Heart left ventricle (tissue), 16 donors: ENCODE measurements around the gene TBC1D4. TPM values are rescaled to one million over a fixed set of nuclear protein-coding genes. Genes with fewer than 3 reads are reported as not detected.

Experiments used
- ATAC-seq, 4 donors: fragments of 200-7000 bp; cut with Tn5 transposase; one replicate each; pipeline ENCODE4 v1.9.1; 2020 to 2022; ENCODE audit warnings: moderate library complexity in 4 of 4, mild to moderate bottlenecking in 3 of 4, moderate number of reproducible peaks in 1 of 4
- DNase-seq, 5 donors: peaks; one replicate each; pipeline ENCODE4 v3.0.0-alpha.2; 2020
- H3K27ac ChIP-seq, 12 donors: fragments of 200-600 bp; sonication (generic) in 4 of 12; one replicate each; pipeline versions ENCODE4 v1.5.0 to v1.8.0; 2016 to 2022; ENCODE audit warnings: mild to moderate bottlenecking in 2 of 12
- H3K27me3 ChIP-seq, 9 donors: fragments of 200-600 bp; sonication (generic) in 2 of 9; one replicate each; pipeline versions ENCODE4 v1.5.1 to v1.8.0; 2016 to 2022; ENCODE audit warnings: mild to moderate bottlenecking in 3 of 9
- H3K36me3 ChIP-seq, 9 donors: fragments of 200-600 bp; sonication (generic) in 2 of 9; one replicate each; pipeline versions ENCODE4 v1.5.0 to v1.8.0; 2018 to 2022; ENCODE audit warnings: mild to moderate bottlenecking in 2 of 9
- H3K4me1 ChIP-seq, 12 donors: fragments of 200-600 bp; sonication (generic) in 4 of 12; one replicate each; pipeline versions ENCODE4 v1.5.0 to v1.8.0; 2016 to 2022; ENCODE audit warnings: mild to moderate bottlenecking in 3 of 12
- H3K4me3 ChIP-seq, 12 donors: fragments of 200-600 bp; sonication (generic) in 4 of 12; one replicate each; pipeline versions ENCODE4 v1.5.0 to v1.8.0; 2017 to 2022; ENCODE audit warnings: mild to moderate bottlenecking in 9 of 12, moderate library complexity in 4 of 12
- H3K9me3 ChIP-seq, 12 donors: fragments of 200-600 bp; sonication (generic) in 4 of 12; one replicate each; pipeline versions ENCODE4 v1.5.0 to v1.8.0; 2016 to 2022; ENCODE audit warnings: mild to moderate bottlenecking in 1 of 12
- POLR2A ChIP-seq, 2 donors: fragments of 450-650 bp; IDR thresholded peaks; one replicate each; pipeline ENCODE4 v1.6.1; 2017; ENCODE audit warnings: antibody characterized with exemption in 2 of 2, mild to moderate bottlenecking in 2 of 2, moderate library complexity in 2 of 2
- WGBS, 4 donors: extraction: QIAGEN DNeasy Blood & Tissue Kit in 2 of 4; methylation state at CpG; one replicate each; pipeline versions ENCODE4 v1.1.5 to v1.1.7; 2013 to 2018; 5-methylcytosine and 5-hydroxymethylcytosine counted together
- intact Hi-C, 10 donors: fragments of 100-400 bp; cut with DNase I; formaldehyde crosslinking; loops; one replicate each; pipeline versions ENCODE4 v1.11.1 to v1.14.2; 2022
- polyA plus RNA-seq, 2 donors: library from polyadenylated mRNA; stranded (reverse); fragments of 200-250 nt; gene quantifications; one replicate each; pipeline ENCODE4 v1.2.3, GENCODE V29; 2013
- total RNA-seq, 9 donors: library from RNA; depleted of rRNA in 2 of 9; stranded (reverse); fragments of >200 nt in 2 of 9; fragmentation: NEBNext Ultra II Directional in 3 of 9; extraction: Animal tissue kit (Norgen Biotek cat#: 25700) in 3 of 9; gene quantifications; one replicate each; pipeline versions ENCODE4 v1.1.0 to v1.2.4, GENCODE V29; 2016 to 2023
- TF ChIP-seq, protein P1 (sequence below), 12 donors: fragments of 200-600 bp; sonication (generic) in 4 of 12; IDR thresholded peaks; one replicate each; pipeline versions ENCODE4 v1.5.0 to v1.8.0; 2018 to 2022; ENCODE audit warnings: antibody characterized with exemption in 12 of 12, mild to moderate bottlenecking in 5 of 12
- donor health status: ischemic (EF 13 %, LVEDD 7.1; RV severe dilation, severe dysfunction).
- donor health status: healthy with polysubstance abuse.
- donor health status: DM: no; HTN: yes; CAD: no.
- donor health status: DM: no; HTN: no; CAD: no.
- donor health status: ischemic (EF 25% LVEDD 6.9; RV normal size, moderate dysfunction).
- donor health status: ischemic (EF 25% LVEDD 5.7; RV mildly dilated, moderate dysfunction).
- donor health status: healthy.
- donor health status: DM: yes; HTN: yes; CAD: no.
- donor health status: ischemic (EF 35%, LVEDD 5.7; RV mildly dilated, moderate dysfunction).
- donor health status: nonischemic (EF 11% LVEDD 7.7; RV severe dilation, severe dysfunction).
- donor health status: DM: yes; HTN: yes; CAD: no.
- donor health status: PGD.
- donor health status: ischemic (EF 29% LVEDD 5.4; RV normal size, mild dysfunction).
- donor health status: nonischemic (EF 23%, LVEDD 6.1; RV moderate dilation, normal function).

Gene TBC1D4
- total and polyA plus RNA-seq, 11 donors: 26.8 to 158 (median 81.6) TPM

DNA sequence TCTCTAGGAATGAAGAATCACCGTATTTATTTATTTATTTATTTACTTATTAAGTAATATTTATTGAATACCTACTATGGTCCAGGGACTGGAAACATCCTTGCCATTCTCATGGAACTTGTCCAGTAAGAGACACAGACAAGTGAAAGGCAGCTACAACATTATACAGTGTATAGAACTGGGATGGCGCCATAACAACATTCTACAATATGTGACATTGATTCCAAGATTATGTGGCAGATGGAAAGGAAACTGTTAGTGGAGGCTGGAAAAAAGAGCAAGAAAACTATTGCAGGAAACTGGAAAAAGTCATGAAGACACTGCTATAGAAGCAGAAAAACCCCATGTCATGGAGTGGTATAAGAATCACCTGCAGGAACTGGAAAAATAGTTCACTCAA, 9.4 kb upstream of the TBC1D4 start:
- Histone ChIP-seq H3K4me1 (no peaks in the 10 kb centered on the region), H3K27me3 (no peaks in the 10 kb centered on the region), H3K4me3 (no peak overlapping the region), H3K27ac (no peak overlapping the region), H3K36me3 (no peaks in the 10 kb centered on the region), H3K9me3 (no peaks in the 10 kb centered on the region)
- no peak for TF ChIP-seq POLR2A (IDR thresholded peaks at IDR 0.05)
- 86 to 92% (median 89%) methylated on average over 2 of the region's 2 CpGs for WGBS, 4 donors
- intact Hi-C loops: no loop called here
- DNase-seq: no peak
- ATAC-seq: no peak

- ATAC-seq: no peak
- intact Hi-C loops: loop anchor here in 6 of 10 donors (5.0 to 10.0 kb wide), 4 partner anchors 43 to 55 kb away; partner anchors contain the start of genes COMMD6 (in 4 of the 6) and UCHL3 (in 1 of the 6)
- H3K4me1 ChIP-seq: peaks cover 0 to 5% (median 0%) of the 10 kb centered on the region in 12 donors
- no peaks in the 10 kb centered on the region for H3K36me3 ChIP-seq
- H3K9me3 ChIP-seq: no peaks in the 10 kb centered on the region
- no peak for DNase-seq
- H3K27me3 ChIP-seq: no peaks in the 10 kb centered on the region
- WGBS, 4 donors: 56 to 77% (median 64%) methylated on average over 10 of the region's 10 CpGs
- no peak overlapping the region for H3K27ac ChIP-seq
- TF ChIP-seq, protein P1, sequence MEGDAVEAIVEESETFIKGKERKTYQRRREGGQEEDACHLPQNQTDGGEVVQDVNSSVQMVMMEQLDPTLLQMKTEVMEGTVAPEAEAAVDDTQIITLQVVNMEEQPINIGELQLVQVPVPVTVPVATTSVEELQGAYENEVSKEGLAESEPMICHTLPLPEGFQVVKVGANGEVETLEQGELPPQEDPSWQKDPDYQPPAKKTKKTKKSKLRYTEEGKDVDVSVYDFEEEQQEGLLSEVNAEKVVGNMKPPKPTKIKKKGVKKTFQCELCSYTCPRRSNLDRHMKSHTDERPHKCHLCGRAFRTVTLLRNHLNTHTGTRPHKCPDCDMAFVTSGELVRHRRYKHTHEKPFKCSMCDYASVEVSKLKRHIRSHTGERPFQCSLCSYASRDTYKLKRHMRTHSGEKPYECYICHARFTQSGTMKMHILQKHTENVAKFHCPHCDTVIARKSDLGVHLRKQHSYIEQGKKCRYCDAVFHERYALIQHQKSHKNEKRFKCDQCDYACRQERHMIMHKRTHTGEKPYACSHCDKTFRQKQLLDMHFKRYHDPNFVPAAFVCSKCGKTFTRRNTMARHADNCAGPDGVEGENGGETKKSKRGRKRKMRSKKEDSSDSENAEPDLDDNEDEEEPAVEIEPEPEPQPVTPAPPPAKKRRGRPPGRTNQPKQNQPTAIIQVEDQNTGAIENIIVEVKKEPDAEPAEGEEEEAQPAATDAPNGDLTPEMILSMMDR (IDR thresholded peaks at IDR 0.05): no peak
- TF ChIP-seq POLR2A (IDR thresholded peaks at IDR 0.05): no peak
- H3K4me3 ChIP-seq: no peak overlapping the region
These were observed 7.7 kb upstream of the TBC1D4 start for GRCh38 chr13:75489502-75490263.

- no peaks in the 10 kb centered on the region for H3K9me3 ChIP-seq
- peaks cover 0 to 1% (median 0%) of the 10 kb centered on the region in 9 donors for H3K27me3 ChIP-seq
- H3K27ac ChIP-seq: no peak overlapping the region
- H3K4me3 ChIP-seq: no peak overlapping the region
- peaks cover 0 to 6% (median 4%) of the 10 kb centered on the region in 12 donors for H3K4me1 ChIP-seq
- DNase-seq (no peak), ATAC-seq (no peak)
- WGBS, 4 donors: 59 to 68% (median 61%) methylated on average over 5 of the region's 5 CpGs
- no peaks in the 10 kb centered on the region for H3K36me3 ChIP-seq
- intact Hi-C loops: loop anchor here in 6 of 10 donors (5.0 to 10.0 kb wide), 4 partner anchors 46 to 58 kb away; partner anchors contain the start of genes COMMD6 (in 4 of the 6) and UCHL3 (in 1 of the 6)
- TF ChIP-seq, protein P1 (IDR thresholded peaks at IDR 0.05): no peak
- TF ChIP-seq POLR2A (IDR thresholded peaks at IDR 0.05): no peak
These were observed 4.4 kb upstream of the TBC1D4 start for GRCh38 chr13:75486146-75487062.

DNA sequence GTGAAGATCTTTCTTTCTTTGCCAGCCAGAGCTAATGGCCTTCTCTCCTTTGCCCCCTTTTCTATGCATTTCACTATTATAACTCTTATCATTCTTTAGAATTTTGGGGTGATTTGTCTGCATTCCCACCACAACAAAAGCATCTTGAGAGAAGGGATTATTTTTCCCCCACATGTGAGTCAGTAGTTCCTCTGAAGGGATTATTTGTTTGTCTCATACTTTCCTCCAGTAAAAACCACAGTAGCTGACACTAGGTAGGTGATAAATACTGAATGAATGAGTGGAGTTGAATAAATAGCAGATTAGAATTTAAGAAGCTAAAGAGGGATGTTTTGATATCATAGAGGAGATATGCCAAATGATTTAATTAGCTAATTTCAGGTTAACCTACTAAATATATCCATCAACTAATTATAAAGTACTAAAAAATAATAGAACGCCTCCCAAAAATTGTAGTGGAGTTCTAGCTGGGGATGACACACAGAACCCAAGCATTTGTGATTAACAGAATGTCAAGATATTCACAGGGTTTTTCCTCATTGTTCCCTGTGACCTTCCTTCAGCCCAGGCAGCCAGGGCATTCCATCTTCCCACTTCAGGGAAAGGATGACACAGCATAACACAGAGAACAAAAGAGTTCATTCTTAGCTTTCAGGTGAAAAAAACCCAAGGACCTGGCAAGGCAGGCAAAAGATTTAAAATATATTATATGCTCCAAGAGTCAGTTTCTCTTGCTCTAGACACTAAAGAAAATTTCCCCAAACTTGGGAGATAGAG, 3.5 kb upstream of the TBC1D4 start:
- no peaks in the 10 kb centered on the region for H3K9me3 ChIP-seq
- DNase-seq (no peak), ATAC-seq (no peak)
- H3K4me1 ChIP-seq: peaks cover 0 to 12% (median 5%) of the 10 kb centered on the region in 12 donors
- peaks cover 0 to 7% (median 0%) of the 10 kb centered on the region in 9 donors for H3K27me3 ChIP-seq
- intact Hi-C loops: loop anchor here in 6 of 10 donors (5.0 to 10.0 kb wide), 4 partner anchors 47 to 59 kb away; partner anchors contain the start of genes COMMD6 (in 4 of the 6) and UCHL3 (in 1 of the 6)
- H3K4me3 ChIP-seq: no peak overlapping the region
- WGBS, 4 donors: 91 to 95% (median 92%) methylated on average over 1 of the region's 1 CpG
- TF ChIP-seq, protein P1 (IDR thresholded peaks at IDR 0.05): no peak
- H3K36me3 ChIP-seq: no peaks in the 10 kb centered on the region
- H3K27ac ChIP-seq: no peak overlapping the region
